MM.1S (cell line): Measurements from ENCODE around the gene ZNF451.

Experiments used
- CTCF ChIP-seq: fragments of 300-600 bp; sonication (generic); IDR thresholded peaks from 2 replicates; pipeline ENCODE4 v1.5.1; 2016; ENCODE audit warnings: antibody characterized with exemption, low read length, mixed read lengths
- EZH2 ChIP-seq: fragments of 300-600 bp; sonication (generic); optimal IDR thresholded peaks from 2 replicates; pipeline ENCODE3; 2017; ENCODE audit warnings: low read depth, mild to moderate bottlenecking, antibody characterized with exemption, low read length, mixed read lengths
- EZH2phosphoT487 ChIP-seq: fragments of 300-600 bp; sonication (generic); IDR thresholded peaks from 2 replicates; pipeline ENCODE4 v1.6.1; 2018; ENCODE audit warnings: antibody characterized with exemption, low read length

GRCh38 chr6:57138026-57138425 lies 48.0 kb downstream of the ZNF451 start:
- TF ChIP-seq CTCF (no peak), EZH2 (no peak), EZH2phosphoT487 (no peak)
